GM12864 (cell line): ENCODE results near the gene SHISAL2A.

ENCODE experiments used
- DNase-seq: peaks from one replicate; pipeline ENCODE4 v3.0.0-alpha.2; 2011; ENCODE audit warnings: low read depth
- H3K4me3 ChIP-seq: 2 replicates; pipeline ENCODE4 v1.5.1; 2011; ENCODE audit warnings: mild to moderate bottlenecking, low read depth, low read length, control low read depth
- TF ChIP-seq, protein P1 (sequence below): IDR thresholded peaks from 2 replicates; pipeline ENCODE4 v1.5.1; 2011; ENCODE audit warnings: low read depth, mild to moderate bottlenecking, moderate library complexity, low read length, control low read depth, inconsistent platforms; ENCODE audit errors: missing control alignments

Gene SHISAL2A

DNA sequence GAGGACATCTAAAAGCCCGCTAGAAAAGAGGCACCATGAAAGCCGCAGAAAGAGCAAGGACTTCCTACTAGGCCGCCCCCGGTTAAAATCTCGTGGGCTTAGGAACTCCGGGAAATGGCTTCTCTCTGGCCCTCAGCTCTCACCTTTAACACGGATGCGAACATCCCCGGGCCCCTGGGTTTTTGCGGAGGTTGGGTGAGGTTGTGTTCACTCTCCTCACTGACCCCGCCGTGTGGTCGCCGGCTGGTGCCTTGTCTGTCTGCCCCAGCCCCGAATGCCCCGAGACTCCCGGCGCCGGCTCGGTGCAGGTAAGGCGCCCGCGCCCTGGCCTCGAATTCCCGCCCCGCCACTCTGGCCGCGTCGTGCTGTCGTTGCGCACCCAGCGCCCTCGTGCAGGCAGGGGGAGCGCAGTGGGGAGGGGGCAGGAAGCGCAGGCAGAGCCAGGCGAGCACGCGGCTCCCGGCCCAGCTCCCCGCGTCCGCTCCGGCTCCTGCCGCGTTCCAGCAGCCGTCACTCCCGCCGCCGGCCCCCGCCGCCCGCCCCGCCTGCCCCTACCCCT, at the start of gene SHISAL2A:
Gene SHISAL2A, plus strand, starts transcription at position 437 of the 559 bp plus-strand sequence. CDS start 326 bp downstream, outside the sequence.
- peak within 1 kb of the TSS; percentile 41 for H3K4me3 ChIP-seq
- TF ChIP-seq, protein P1, sequence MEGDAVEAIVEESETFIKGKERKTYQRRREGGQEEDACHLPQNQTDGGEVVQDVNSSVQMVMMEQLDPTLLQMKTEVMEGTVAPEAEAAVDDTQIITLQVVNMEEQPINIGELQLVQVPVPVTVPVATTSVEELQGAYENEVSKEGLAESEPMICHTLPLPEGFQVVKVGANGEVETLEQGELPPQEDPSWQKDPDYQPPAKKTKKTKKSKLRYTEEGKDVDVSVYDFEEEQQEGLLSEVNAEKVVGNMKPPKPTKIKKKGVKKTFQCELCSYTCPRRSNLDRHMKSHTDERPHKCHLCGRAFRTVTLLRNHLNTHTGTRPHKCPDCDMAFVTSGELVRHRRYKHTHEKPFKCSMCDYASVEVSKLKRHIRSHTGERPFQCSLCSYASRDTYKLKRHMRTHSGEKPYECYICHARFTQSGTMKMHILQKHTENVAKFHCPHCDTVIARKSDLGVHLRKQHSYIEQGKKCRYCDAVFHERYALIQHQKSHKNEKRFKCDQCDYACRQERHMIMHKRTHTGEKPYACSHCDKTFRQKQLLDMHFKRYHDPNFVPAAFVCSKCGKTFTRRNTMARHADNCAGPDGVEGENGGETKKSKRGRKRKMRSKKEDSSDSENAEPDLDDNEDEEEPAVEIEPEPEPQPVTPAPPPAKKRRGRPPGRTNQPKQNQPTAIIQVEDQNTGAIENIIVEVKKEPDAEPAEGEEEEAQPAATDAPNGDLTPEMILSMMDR: no peak
- no peak for DNase-seq

DNA sequence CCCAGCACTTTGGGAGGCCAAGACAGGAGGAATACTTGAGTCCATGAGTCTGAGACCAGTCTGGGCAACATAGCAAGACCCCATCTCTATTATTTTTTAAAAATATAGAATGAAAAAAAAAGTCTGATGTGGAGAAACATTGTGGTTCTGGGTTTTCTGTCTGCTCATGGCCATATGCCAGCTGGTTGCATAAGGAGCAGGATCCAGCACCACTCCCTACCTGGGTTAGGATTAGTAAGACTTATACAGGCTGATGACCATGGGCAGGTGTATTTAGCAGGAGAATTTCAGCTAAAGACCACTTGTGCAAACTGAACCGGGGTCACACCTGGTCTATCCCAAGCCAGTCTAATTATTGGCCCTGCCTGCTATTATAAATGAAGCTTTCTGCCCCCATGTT, 47.5 kb upstream of the SHISAL2A start:
- no peak for DNase-seq
- TF ChIP-seq, protein P1: no peak
- no peak overlapping the region for H3K4me3 ChIP-seq

DNA sequence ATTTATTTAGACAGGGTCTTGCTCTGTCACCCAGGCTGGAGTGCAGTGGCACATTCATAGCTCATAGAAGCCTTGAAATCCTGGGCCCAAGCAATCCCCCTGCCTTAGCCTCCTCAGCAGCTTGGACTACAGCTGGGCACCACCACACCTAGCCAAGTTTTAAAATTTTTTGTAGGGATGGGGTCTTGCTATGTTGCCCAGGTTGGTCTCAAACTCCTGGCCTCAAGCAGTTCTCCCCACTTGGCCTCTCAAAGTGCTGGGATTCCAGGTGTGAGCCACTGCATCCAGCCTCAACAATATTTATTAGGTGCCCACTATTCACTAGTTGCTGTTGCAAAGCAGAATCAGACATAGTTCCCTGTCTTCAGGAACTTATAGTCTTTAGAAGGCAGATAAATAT, 44.9 kb upstream of the SHISAL2A start:
- H3K4me3 ChIP-seq: no peak overlapping the region
- TF ChIP-seq, protein P1: no peak

DNA sequence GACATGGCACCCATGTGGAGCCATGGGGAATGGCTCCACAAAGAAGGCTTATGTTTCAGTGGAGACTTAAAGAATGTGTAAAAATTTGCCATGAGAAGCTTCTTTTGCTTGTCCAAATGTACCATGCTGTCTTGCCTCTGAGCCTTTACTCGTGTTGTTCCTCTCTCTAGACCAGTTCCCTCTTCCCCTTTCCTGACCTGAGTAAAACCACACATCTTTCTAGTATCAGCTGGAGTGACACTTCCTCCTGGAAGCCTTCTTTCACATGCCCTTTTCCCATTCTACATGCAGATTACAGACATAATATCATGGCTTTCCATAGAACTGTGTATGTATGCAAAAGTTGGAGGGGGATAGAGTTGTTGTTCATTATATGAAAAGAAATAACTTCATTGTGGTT, 44.4 kb upstream of the SHISAL2A start:
- DNase-seq: no peak
- no peak overlapping the region for H3K4me3 ChIP-seq
- TF ChIP-seq, protein P1: no peak

More for the DNA sequence above, 44.9 kb upstream of the SHISAL2A start:
- DNase-seq: no peak

DNA sequence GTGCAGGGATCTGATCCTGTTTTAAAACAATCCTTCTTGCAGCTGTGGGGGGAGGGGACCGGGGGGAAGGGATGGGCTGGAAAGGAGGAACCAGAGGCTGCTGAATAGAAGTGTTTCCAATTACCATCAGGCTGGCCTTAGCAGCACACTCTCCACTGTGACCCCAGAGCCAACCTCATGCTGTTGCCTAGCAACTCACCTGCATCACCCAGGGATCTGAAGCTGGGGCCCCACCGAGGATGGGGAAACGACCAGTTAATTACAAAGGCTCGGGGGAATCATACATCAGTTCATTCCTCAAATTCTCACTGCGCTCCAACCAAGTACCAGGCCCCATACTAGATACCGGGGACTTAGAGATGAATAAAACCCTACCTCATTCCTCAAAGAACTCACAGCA, 42.7 kb upstream of the SHISAL2A start:
- no peak overlapping the region for H3K4me3 ChIP-seq
- no peak for DNase-seq
- TF ChIP-seq, protein P1: no peak

DNA sequence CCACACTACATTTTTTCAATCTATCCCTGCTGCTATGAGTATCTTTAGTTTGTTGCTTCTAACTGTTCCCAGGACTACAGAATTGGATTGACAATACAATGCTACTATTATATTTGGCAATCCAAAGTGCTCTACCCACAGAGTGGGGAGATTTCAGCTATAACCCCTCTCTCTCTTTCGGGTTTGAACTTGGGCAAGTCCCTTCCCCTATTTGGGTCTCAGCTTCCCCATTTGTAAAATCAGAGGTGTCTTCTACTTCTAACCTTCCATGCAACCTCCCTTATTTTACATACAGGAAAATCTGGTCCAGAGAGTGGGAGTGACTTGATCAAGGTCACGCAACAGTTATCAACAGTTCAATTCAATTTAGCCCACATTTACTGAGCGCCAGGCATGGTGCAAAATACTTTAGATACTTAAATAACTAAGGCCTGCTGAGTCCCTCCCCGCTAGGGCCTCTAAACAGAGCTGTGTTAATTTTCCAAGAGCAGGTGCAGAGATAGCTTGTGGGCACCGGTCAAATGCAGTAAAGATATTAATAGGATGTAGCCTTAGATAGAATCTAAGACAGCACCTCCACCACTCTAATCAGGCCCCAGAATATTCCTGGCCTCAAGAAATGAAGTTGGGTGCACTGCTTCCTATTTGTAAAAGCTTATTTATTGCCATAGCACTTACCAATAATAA, 40.2 kb upstream of the SHISAL2A start:
- TF ChIP-seq, protein P1: no peak
- no peak overlapping the region for H3K4me3 ChIP-seq
- DNase-seq: no peak

DNA sequence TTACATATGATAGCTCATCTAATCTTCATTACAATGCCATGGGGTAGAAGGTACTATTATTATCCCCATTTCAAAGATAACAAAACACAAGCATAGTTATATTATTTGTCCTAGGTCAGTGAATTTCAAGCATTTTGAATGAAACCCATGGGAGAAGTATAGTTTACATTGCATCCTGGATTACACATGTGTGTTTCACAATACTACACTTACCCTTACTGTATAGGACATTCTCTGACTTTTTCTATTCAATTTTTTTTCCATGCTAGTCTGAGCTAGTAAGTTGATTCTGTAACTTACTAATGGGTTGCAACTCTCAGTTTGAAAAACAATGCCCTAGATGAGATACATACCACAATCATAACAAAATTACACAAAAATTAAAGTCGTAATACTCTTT, 39.5 kb upstream of the SHISAL2A start:
- H3K4me3 ChIP-seq: no peak overlapping the region
- DNase-seq: no peak
- TF ChIP-seq, protein P1: no peak
